ENCODE measurements around the gene RPS21.

The RPS21 gene

DNA sequence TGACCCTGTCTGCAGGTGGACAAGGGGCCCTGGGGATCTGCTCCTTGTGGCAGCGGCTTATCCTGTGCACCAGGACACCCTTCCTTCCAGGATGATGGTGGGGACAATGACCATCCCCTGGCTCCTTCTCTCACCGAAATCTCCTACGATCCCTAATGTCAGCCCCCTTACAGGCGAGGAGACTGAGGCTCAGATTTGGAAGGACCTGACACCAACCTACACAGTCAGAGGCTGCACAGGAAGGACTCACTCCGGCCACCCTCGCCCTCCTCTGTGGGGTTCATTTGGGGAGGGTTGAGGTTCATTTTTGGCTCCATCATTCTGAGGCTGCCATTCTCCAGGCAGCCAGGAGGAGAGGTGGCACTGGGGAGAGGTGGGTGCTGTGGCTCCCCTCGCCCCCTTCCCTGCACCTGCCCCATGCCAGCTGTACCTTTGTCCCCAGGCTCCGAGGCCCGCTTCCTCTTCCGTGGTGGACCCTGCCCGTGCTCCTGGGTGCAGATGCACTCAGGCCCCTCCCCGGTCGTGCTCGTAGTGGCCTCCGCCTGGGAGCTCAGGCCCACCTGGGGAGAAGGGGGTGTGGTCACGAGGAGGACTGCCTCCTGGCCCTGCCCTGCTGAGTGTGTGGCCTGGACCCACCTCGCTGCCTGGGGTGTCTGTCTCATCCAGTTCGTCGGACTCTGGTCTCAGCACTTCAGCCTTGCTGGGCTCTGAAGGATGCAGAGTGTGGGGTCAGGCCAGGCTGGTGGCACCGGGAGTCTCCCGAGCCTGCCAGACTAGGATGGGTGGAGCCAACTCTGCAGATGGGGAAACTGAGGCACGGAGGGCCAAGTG, 25.5 kb downstream of the RPS21 start:
- Histone ChIP-seq H4K20me1 (ENCODE audit: insufficient read depth, low read length) (peaks cover 8% of the 10 kb centered on the region; the same call in 1 of the 2 replicates), H3K9me3 (ENCODE audit: insufficient read depth, low read length, severe bottlenecking) (no peaks in the 10 kb centered on the region), H3K9ac (ENCODE audit: low read depth, low read length) (no peak overlapping the region), H3K4me3 (ENCODE audit: low read depth in 1 of 2, low read length in 2 of 2) (no peak overlapping the region), H2AFZ (ENCODE audit: low read depth, low read length) (no peak overlapping the region), H3K4me1 (ENCODE audit: insufficient read depth, low read length) (peaks cover 17% of the 10 kb centered on the region), H3K79me2 (ENCODE audit: insufficient read depth, low read length) (no peaks in the 10 kb centered on the region), H3K27ac (ENCODE audit: low read length) (no peak overlapping the region), H3K27me3 (ENCODE audit: insufficient read depth, low read length, poor library complexity) (no peaks in the 10 kb centered on the region), H3K4me2 (ENCODE audit: insufficient read depth, low read length) (no peak overlapping the region), H3K36me3 (ENCODE audit: insufficient read depth, low read length) (no peaks in the 10 kb centered on the region)
- DNase-seq (no peak), ATAC-seq (ENCODE audit: insufficient read depth, low read depth) (no peak)
- TF ChIP-seq EZH2 (IDR thresholded peaks at IDR 0.05; ENCODE audit: borderline replicate concordance, low read depth, low read length, severe bottlenecking): no peak
- TF ChIP-seq, protein P1, sequence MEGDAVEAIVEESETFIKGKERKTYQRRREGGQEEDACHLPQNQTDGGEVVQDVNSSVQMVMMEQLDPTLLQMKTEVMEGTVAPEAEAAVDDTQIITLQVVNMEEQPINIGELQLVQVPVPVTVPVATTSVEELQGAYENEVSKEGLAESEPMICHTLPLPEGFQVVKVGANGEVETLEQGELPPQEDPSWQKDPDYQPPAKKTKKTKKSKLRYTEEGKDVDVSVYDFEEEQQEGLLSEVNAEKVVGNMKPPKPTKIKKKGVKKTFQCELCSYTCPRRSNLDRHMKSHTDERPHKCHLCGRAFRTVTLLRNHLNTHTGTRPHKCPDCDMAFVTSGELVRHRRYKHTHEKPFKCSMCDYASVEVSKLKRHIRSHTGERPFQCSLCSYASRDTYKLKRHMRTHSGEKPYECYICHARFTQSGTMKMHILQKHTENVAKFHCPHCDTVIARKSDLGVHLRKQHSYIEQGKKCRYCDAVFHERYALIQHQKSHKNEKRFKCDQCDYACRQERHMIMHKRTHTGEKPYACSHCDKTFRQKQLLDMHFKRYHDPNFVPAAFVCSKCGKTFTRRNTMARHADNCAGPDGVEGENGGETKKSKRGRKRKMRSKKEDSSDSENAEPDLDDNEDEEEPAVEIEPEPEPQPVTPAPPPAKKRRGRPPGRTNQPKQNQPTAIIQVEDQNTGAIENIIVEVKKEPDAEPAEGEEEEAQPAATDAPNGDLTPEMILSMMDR (IDR thresholded peaks at IDR 0.05; ENCODE audit: borderline replicate concordance, extremely low read depth, low read length, poor library complexity, severe bottlenecking): no peak

DNA sequence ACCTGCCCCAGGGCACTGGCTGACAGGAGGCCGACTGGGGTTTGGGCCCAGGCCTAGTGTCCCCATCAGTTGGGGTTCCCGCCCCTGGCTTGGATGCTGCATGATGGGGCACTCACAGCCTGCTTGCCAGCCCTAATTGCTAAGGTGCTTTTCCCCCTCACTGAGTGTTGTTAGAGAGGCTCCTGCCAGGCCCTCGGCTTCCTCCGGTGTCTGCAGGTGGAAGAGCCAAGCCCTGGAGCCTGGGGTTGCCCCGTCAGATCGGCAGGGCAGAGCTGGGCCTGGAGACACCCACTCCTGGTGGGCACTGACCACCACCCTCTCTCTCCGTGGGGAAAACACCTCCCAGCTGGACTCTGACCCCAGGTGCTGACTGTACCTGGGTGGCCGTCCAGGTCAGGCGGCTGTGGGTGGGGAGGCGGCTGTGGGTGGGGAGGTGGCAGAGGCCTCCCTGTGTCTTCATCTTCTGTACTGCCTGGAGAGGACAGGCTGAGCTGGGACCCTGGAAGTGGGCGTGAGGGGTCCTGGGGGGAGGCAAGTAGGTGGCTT, 26.2 kb downstream of the RPS21 start:
- no peak for DNase-seq
- Histone ChIP-seq H3K36me3 (ENCODE audit: insufficient read depth, low read length) (no peaks in the 10 kb centered on the region), H2AFZ (ENCODE audit: low read depth, low read length) (no peak overlapping the region)

DNA sequence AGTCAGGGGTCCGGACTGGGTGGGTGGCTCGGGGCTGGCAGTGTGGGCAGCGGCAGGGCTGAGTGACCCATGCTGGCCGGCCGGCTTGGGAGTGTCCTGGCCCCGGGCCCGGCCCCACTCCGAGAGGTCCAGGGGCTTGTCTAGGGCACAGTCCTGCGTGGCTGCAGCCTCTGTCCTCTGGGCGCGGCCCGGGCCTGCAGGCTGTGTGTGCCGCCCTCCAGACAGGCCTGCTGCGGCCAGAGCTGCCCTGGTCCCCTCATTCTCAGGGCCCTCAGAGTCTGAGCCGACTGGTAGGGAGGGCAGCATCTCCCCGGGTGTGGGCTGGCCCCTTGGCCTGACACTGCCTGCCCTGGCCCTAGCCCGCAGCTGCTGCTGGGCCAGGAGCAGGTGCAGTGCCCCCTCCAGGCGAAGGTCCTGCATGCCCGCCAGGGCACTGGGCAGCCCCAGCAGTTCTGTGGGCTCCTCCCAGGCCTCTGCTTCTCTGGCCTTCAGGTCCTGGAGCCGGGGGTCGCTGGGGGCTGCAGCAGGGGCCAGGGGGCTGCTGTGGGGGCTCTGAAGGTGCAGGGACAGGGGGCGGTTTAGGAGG, 27.1 kb downstream of the RPS21 start:
- Histone ChIP-seq H3K4me2 (ENCODE audit: insufficient read depth, low read length) (no peak overlapping the region), H3K36me3 (ENCODE audit: insufficient read depth, low read length) (no peaks in the 10 kb centered on the region), H3K9ac (ENCODE audit: low read depth, low read length) (no peak overlapping the region), H3K4me3 (ENCODE audit: low read depth in 1 of 2, low read length in 2 of 2) (no peak overlapping the region), H3K9me3 (ENCODE audit: insufficient read depth, low read length, severe bottlenecking) (no peaks in the 10 kb centered on the region), H3K27me3 (ENCODE audit: insufficient read depth, low read length, poor library complexity) (no peaks in the 10 kb centered on the region), H4K20me1 (ENCODE audit: insufficient read depth, low read length) (peaks cover 8% of the 10 kb centered on the region; the same call in 1 of the 2 replicates), H2AFZ (ENCODE audit: low read depth, low read length) (no peak overlapping the region), H3K79me2 (ENCODE audit: insufficient read depth, low read length) (no peaks in the 10 kb centered on the region), H3K4me1 (ENCODE audit: insufficient read depth, low read length) (peaks cover 7% of the 10 kb centered on the region), H3K27ac (ENCODE audit: low read length) (no peak overlapping the region)
- DNase-seq: no peak
- TF ChIP-seq, protein P1 (IDR thresholded peaks at IDR 0.05; ENCODE audit: borderline replicate concordance, extremely low read depth, low read length, poor library complexity, severe bottlenecking): peak; percentile 14
- no peak for TF ChIP-seq EZH2 (IDR thresholded peaks at IDR 0.05; ENCODE audit: borderline replicate concordance, low read depth, low read length, severe bottlenecking)
- ATAC-seq (ENCODE audit: insufficient read depth, low read depth): no peak

More for the DNA sequence above, 26.2 kb downstream of the RPS21 start:
- ATAC-seq (ENCODE audit: insufficient read depth, low read depth): no peak
- Histone ChIP-seq H3K9ac (ENCODE audit: low read depth, low read length) (no peak overlapping the region), H3K27ac (ENCODE audit: low read length) (no peak overlapping the region), H3K4me2 (ENCODE audit: insufficient read depth, low read length) (no peak overlapping the region), H3K27me3 (ENCODE audit: insufficient read depth, low read length, poor library complexity) (no peaks in the 10 kb centered on the region), H3K9me3 (ENCODE audit: insufficient read depth, low read length, severe bottlenecking) (no peaks in the 10 kb centered on the region), H4K20me1 (ENCODE audit: insufficient read depth, low read length) (peaks cover 8% of the 10 kb centered on the region; the same call in 1 of the 2 replicates), H3K4me1 (ENCODE audit: insufficient read depth, low read length) (peaks cover 10% of the 10 kb centered on the region), H3K79me2 (ENCODE audit: insufficient read depth, low read length) (no peaks in the 10 kb centered on the region), H3K4me3 (ENCODE audit: low read depth in 1 of 2, low read length in 2 of 2) (no peak overlapping the region)
- TF ChIP-seq, protein P1 (IDR thresholded peaks at IDR 0.05; ENCODE audit: borderline replicate concordance, extremely low read depth, low read length, poor library complexity, severe bottlenecking): no peak
- TF ChIP-seq EZH2 (IDR thresholded peaks at IDR 0.05; ENCODE audit: borderline replicate concordance, low read depth, low read length, severe bottlenecking): no peak
